Liver (tissue), 3 donors: ENCODE results near the gene GRAP2.

Experiments used
- EGR1 ChIP-seq, 2 donors: IDR thresholded peaks; 2 replicates each; pipeline ENCODE4 v1.6.1; 2016 to 2018; ENCODE audit warnings: antibody characterized with exemption in 2 of 2, low read depth in 2 of 2
- GABPA ChIP-seq, 2 donors: IDR thresholded peaks in 1 of 2; conservative IDR thresholded peaks in 1 of 2; 2 replicates each; pipeline ENCODE4 v1.6.1; 2016; ENCODE audit warnings: antibody characterized with exemption in 2 of 2, mild to moderate bottlenecking in 1 of 2, moderate library complexity in 1 of 2
- JUND ChIP-seq, 2 donors: IDR thresholded peaks; 2 replicates each; pipeline ENCODE4 v1.6.1; 2016; ENCODE audit warnings: antibody characterized with exemption in 2 of 2
- RAD21 ChIP-seq, 2 donors: IDR thresholded peaks; 2 replicates each; pipeline ENCODE4 v1.6.1; 2016; ENCODE audit warnings: antibody characterized with exemption in 2 of 2, mild to moderate bottlenecking in 2 of 2
- RXRA ChIP-seq, 2 donors: IDR thresholded peaks; 2 replicates each; pipeline ENCODE4 v1.6.1; 2017 to 2018; ENCODE audit warnings: antibody characterized with exemption in 2 of 2, mild to moderate bottlenecking in 1 of 2
- TF ChIP-seq, protein P1 (sequence below): fragments of 150-350 bp; IDR thresholded peaks from 2 replicates; pipeline ENCODE4 v1.5.1; 2017; ENCODE audit warnings: improper control_type of control experiment, low read depth, low read length; ENCODE audit not compliant: missing input control
- TF ChIP-seq, protein P2 (sequence below): IDR thresholded peaks from 2 replicates; pipeline ENCODE4 v1.6.1; 2016; ENCODE audit warnings: antibody characterized with exemption, mild to moderate bottlenecking
- TF ChIP-seq, protein P3 (sequence below): IDR thresholded peaks from 2 replicates; pipeline ENCODE4 v1.6.1; 2016; ENCODE audit warnings: antibody characterized with exemption
- donor health status: healthy.
- donor health status: healthy.

DNA sequence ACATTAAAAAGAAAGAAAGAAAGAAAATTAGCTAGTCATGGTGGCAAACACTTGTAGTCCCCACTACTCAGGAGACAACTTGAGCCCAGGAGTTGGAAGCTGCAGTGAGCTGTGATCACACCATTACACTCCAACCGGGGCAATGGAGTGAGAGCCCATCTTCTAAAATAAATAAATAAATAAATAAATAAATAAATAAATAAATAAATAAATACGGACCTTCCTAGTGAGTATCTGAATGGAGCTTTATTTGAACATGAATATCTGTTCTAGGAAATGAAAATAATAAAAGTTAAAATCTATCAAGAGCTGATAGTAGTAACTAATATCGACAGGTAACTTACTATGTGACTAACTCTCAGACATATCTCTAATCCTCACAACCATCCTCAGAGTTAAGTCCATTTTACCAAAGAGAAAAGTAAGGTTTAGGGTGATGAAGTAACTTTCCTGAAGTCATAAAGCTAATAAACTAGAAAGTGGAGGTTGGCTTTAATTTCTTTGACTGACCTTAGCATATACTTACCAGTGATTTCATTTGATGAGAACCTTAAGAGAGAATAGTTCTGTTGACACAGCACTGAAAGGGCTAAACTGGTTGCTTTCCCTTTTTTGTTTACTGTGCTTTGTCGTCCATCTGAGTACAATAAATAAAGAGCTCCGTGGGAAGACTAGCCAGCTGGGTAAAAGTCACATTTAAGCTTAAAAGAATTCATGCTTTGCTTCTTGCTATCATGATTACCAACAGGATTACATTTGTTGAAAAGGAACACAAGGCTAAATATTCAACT, 29.7 kb upstream of the GRAP2 start:
- TF ChIP-seq, protein P1, sequence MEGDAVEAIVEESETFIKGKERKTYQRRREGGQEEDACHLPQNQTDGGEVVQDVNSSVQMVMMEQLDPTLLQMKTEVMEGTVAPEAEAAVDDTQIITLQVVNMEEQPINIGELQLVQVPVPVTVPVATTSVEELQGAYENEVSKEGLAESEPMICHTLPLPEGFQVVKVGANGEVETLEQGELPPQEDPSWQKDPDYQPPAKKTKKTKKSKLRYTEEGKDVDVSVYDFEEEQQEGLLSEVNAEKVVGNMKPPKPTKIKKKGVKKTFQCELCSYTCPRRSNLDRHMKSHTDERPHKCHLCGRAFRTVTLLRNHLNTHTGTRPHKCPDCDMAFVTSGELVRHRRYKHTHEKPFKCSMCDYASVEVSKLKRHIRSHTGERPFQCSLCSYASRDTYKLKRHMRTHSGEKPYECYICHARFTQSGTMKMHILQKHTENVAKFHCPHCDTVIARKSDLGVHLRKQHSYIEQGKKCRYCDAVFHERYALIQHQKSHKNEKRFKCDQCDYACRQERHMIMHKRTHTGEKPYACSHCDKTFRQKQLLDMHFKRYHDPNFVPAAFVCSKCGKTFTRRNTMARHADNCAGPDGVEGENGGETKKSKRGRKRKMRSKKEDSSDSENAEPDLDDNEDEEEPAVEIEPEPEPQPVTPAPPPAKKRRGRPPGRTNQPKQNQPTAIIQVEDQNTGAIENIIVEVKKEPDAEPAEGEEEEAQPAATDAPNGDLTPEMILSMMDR: no peak
- TF ChIP-seq GABPA (IDR thresholded peaks at IDR 0.05 in 1 of 2, conservative IDR thresholded peaks at IDR 0.05 in 1 of 2) (no peak), EGR1 (IDR thresholded peaks at IDR 0.05; ENCODE audit: low read depth in 2 of 2) (no peak), RXRA (IDR thresholded peaks at IDR 0.05) (no peak), JUND (IDR thresholded peaks at IDR 0.05) (no peak), RAD21 (IDR thresholded peaks at IDR 0.05) (no peak)
- TF ChIP-seq, protein P2, sequence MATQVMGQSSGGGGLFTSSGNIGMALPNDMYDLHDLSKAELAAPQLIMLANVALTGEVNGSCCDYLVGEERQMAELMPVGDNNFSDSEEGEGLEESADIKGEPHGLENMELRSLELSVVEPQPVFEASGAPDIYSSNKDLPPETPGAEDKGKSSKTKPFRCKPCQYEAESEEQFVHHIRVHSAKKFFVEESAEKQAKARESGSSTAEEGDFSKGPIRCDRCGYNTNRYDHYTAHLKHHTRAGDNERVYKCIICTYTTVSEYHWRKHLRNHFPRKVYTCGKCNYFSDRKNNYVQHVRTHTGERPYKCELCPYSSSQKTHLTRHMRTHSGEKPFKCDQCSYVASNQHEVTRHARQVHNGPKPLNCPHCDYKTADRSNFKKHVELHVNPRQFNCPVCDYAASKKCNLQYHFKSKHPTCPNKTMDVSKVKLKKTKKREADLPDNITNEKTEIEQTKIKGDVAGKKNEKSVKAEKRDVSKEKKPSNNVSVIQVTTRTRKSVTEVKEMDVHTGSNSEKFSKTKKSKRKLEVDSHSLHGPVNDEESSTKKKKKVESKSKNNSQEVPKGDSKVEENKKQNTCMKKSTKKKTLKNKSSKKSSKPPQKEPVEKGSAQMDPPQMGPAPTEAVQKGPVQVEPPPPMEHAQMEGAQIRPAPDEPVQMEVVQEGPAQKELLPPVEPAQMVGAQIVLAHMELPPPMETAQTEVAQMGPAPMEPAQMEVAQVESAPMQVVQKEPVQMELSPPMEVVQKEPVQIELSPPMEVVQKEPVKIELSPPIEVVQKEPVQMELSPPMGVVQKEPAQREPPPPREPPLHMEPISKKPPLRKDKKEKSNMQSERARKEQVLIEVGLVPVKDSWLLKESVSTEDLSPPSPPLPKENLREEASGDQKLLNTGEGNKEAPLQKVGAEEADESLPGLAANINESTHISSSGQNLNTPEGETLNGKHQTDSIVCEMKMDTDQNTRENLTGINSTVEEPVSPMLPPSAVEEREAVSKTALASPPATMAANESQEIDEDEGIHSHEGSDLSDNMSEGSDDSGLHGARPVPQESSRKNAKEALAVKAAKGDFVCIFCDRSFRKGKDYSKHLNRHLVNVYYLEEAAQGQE: no peak
- TF ChIP-seq, protein P3, sequence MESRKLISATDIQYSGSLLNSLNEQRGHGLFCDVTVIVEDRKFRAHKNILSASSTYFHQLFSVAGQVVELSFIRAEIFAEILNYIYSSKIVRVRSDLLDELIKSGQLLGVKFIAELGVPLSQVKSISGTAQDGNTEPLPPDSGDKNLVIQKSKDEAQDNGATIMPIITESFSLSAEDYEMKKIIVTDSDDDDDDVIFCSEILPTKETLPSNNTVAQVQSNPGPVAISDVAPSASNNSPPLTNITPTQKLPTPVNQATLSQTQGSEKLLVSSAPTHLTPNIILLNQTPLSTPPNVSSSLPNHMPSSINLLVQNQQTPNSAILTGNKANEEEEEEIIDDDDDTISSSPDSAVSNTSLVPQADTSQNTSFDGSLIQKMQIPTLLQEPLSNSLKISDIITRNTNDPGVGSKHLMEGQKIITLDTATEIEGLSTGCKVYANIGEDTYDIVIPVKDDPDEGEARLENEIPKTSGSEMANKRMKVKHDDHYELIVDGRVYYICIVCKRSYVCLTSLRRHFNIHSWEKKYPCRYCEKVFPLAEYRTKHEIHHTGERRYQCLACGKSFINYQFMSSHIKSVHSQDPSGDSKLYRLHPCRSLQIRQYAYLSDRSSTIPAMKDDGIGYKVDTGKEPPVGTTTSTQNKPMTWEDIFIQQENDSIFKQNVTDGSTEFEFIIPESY: no peak
